Stimulated activated CD4-positive, alpha-beta T cell treated with anti-CD3 and anti-CD28 coated beads, Interleukin-4, amount 100 ng/mL, for 4 hours (primary cell): ENCODE data around the gene CLIP2.
"Not testable (repeated sequence)": the region's sequence is repeated elsewhere in the genome, so short reads cannot be mapped to it uniquely, and the experiment has no call there.

Experiments
- DNase-seq, 2 experiments: peaks; one replicate each; pipeline ENCODE4 v3.0.0-alpha.2; 2020

The CLIP2 gene

GRCh38 chr7:74338366-74339108, 49.3 kb downstream of the CLIP2 start:
- no peak for DNase-seq

DNA sequence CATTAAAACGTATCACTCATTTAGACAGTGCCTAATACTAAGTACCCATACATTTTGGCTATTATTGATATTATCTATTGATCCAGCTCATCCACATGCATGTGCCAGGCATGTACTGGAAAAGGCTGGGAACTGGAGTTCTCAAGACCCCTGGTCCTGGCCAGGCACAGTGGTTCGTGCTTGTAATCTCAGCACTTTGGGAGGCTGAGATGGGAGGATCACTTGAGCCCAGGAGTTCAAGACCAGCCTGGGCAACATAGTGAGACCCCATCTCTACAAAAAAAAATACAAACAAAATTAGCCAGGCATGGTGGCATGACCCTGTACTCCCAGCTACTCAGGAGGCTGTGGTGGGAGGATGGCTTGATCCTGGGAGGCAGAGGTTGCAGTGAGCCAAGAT, 50.4 kb downstream of the CLIP2 start:
- DNase-seq, result not testable (repeated sequence)

DNA sequence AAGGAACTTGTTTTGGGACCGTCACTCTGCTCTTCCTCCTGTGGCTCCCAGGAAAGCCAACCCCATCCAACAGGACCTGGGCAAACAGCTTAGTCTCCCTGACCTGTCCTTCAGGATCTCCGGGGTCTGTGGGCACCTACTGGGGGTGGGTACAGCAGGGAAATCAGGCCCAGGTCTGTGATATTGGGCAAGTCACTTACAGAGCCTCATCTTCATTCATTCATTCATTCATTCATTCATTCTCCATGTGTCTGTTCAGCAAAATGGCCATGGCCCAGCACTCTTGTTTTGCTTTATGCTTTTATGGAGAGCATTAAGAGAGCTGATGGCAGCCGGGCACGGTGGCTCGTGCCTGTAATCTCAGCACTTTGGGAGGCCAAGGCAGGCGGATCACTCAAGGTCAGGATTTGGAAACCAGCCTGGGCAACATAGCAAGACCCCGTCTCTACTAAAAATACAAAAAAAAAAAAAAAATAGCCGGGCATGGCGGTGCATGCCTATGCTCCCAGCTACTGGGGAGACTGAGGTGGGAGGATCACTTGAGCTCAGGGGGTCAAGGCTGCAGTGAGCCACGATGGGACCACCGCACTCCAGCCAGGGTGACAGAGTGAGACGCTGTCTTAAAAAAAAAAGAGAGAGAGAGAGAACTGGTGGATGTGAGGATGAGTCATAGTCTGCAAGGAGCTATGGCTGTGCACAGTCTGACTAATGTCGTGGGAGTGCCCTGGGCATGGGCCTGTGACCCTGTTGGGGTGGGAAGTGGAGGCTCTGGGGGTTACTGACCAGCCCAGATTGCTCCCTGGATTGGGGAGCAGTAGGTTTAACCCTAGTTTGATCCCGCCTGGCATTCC, 54.3 kb downstream of the CLIP2 start:
- no peak for DNase-seq

DNA sequence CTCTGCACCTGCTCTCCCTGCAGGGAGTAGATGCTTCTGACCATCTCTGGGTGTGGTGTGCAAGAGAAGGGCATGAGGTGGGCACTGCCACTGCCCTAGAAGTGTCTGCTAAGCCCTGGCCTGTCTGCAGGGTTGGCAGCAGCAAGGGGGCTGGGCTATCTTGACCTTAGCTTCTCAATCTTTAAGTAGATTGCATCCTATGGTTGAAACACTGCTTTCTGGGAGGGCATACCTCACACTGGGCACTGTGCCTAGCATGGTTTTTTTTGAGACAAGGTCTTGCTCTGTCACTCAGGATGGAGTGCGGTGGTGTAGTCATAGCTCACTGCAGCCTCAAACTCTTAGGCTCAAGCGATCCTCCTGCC, 54.9 kb downstream of the CLIP2 start:
- no peak for DNase-seq

DNA sequence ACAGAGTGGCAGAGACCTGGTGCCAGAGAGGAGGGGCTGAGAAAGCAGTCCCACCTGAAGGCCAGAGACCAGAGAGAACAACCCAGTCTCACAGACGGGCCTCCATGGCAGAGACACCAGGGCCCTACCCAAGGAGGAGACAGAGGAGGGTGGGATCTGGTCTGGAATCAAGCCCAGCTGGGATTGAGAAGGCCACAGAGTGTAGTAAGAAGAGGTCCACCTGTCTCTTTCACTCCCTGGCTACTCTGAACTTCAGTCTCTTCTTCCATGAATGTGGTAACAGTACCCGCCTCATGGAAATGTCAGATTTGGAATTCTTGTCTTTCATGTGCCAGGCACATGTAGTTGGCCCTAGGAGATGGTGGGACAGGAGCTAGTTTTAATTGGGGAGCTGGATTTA, 55.6 kb downstream of the CLIP2 start:
- DNase-seq, result no peak

- no peak for DNase-seq
These were observed 56.8 kb downstream of the CLIP2 start for GRCh38 chr7:74345970-74346369.

- DNase-seq, result no peak
These were observed 60.4 kb downstream of the CLIP2 start for GRCh38 chr7:74349621-74350020.

- no peak for DNase-seq
These were observed 61.5 kb downstream of the CLIP2 start for GRCh38 chr7:74350751-74351150.

- no peak for DNase-seq
These were observed 62.6 kb downstream of the CLIP2 start for GRCh38 chr7:74351836-74352235.

GRCh38 chr7:74352551-74353138, 63.4 kb downstream of the CLIP2 start:
- DNase-seq, result not testable (repeated sequence)

DNA sequence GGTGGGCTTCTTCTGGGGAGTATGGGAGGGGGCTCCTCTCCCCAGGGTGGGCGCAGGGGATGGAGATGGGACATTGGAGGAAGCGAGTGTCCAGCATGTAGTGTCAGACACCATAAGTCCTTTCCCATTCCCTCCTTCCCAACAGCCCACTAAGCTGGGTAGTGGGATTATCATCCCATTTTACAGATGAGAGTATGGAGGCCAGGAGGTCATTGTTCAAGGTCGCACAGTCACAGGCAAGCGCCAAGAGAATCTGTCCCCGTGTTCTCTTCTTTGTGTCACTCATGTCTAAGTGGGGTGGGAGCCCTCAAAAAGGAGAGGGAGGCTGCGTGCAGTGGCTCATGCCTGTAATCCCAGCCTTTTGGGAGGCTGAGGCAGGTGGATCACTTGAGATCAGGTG, 64.8 kb downstream of the CLIP2 start:
- no peak for DNase-seq

DNA sequence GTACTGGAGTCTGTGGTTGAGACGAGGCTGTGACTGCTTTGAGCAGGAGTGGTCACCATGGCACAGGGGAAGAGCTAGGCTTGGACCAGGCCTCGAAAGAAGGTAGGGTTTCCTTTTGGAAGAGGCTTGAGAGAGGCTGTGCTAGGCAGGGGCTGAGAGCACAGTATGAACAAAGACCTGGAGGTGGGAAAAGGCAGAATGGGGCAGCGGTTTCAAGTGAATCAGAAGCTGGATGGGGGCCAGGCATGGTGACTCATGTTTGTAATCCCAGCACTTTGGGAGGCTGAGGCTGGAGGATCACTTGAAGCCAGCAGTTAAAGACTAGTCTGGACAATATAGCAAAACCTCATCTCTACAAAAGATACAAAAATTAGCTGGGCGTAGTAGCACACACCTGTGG, 65.9 kb downstream of the CLIP2 start:
- DNase-seq, result no peak

DNA sequence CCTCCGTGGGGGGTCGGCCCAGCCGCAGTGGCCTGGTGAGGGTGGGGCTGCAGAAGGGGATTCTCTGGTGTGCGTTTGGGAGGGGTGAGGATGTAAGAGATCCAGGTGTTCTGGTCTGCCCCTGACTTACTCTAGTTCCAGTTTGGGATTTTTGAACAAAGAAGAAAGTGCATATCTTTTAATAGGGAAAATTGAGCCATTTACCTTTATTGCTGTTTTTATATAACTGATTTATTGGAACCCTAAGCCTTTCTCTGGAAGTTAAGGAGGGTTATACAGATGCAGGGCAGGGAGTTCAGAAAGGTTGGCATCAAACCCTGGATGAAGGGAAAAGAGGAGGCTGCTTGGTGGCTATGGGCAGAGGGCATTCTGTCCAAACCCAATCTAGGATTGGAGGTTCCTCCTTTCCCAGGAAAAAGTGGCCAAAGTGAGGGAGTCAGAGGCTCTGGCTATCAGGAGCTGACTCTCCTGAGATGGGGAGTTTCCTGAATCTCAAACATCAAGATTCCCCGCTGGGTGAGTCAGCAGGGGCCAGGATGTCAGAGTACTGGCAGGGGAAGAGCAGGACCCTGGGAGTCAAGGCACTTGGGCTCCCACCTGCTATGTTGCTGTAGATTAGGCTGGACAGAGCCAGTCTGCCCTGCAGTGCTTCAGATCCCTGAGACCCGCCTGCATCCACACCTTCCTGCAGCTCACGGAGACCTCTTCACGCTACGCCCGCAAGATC, 67.5 kb downstream of the CLIP2 start:
- DNase-seq, result no peak

- DNase-seq, result no peak
These were observed 70.8 kb downstream of the CLIP2 start for GRCh38 chr7:74360008-74360407.

GRCh38 chr7:74362266-74362665, 73.1 kb downstream of the CLIP2 start:
- DNase-seq, result no peak

GRCh38 chr7:74364061-74364460, 74.9 kb downstream of the CLIP2 start:
- no peak for DNase-seq

DNA sequence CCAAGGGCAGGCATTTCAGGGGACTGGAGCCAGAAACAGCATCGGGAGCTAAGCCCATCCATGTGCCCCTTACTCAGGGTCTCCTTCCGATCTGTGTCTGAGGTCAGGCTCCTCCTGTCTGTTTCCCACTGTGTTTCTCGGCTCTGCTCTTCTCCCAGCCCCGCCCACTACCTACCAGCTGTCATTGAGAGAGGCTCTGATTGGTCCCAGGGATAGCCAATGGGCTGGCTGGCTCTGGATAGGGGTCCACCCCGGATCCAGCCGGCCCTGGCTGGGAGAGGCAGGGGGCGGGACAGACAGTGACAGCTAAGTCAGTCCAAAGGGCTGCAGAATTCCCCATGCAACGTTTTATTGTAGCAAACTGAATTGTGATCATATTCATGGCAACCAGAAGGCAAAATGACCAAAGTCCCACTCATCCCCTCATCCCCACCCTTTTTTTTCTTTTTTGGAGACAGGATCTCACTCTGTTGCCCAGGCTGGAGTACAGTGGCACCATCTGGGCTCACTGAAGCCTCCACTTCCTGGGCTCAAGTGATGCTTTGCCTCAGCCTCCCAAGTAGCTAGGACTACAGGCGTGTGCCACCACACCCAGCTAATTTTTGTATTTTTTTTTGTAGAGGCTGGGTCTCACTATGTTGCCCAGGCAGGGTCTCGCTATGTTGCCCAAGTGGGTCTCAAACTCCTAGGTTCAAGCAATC, 76.3 kb downstream of the CLIP2 start:
- DNase-seq, result no peak

DNA sequence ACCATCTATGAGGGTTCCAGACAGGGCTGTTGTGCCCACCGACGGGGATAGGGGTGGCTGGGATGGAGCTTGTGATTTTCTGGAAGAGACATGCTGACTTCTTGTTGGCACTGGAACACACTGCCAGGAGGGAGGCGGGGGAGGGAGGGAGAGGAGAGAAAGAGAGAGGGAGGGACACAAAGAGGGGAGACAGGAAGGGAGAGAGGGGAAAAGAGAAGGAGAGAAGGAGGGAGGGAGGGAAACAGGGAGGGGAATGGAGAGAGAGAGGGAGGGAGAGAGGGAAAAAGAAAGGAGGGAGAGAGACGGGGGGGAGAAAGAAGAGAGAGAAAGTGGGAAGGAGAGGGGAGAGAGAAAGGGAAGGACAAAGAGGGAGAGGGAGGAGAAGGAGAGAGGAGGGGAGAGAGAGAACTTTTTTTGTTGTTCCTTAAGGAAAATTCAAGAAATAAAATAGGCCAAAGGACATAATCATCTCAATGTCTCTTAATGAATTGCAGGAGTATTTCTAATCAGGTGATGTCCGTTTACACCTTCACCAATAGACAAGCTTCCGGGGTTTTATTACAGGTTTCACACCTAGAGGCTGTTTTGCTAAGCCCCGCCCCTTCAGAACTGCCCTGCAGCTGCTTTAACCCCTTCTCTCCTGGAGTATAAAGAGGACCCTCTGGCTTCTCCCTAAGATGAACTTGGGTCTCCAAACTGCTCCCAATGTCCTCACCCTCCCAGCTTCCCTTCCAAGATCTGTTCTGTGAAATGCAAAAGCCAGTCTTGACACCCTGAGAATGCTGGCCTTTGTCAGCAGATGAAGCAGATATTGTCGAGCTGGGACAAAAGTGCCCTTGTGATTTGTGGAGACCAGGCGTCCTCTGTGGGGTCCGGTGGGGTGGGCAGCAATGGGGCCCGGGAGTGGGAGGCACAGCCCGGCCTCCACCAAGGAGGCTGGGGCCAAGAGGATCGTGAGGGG, 82.5 kb downstream of the CLIP2 start:
- DNase-seq, result no peak

GRCh38 chr7:74372511-74373111, 83.4 kb downstream of the CLIP2 start:
- no peak for DNase-seq

GRCh38 chr7:74373536-74373935, 84.3 kb downstream of the CLIP2 start:
- DNase-seq, result no peak

- DNase-seq, result no peak
These were observed 86.6 kb downstream of the CLIP2 start for GRCh38 chr7:74375726-74376220.
